HEK293T (cell line): Measurements from ENCODE around the gene NGB.

Experiments used
- ARNT ChIP-seq: fragments of 450-650 bp; IDR thresholded peaks from 2 replicates; pipeline ENCODE4 v1.6.1; 2017; ENCODE audit warnings: mild to moderate bottlenecking
- BHLHE40 ChIP-seq: fragments of 450-650 bp; IDR thresholded peaks from 2 replicates; pipeline ENCODE4 v1.6.1; 2016; ENCODE audit warnings: mild to moderate bottlenecking, moderate library complexity, borderline replicate concordance
- ELF4 ChIP-seq: fragments of 450-650 bp; IDR thresholded peaks from 2 replicates; pipeline ENCODE4 v1.6.1; 2017; ENCODE audit warnings: antibody characterized with exemption
- FOXK2 ChIP-seq: fragments of 450-650 bp; IDR thresholded peaks from 2 replicates; pipeline ENCODE4 v1.6.1; 2016; ENCODE audit warnings: mild to moderate bottlenecking
- FOXM1 ChIP-seq: fragments of 450-650 bp; IDR thresholded peaks from 2 replicates; pipeline ENCODE4 v1.6.1; 2017; ENCODE audit warnings: mild to moderate bottlenecking, borderline replicate concordance
- HDGF ChIP-seq: fragments of 450-650 bp; IDR thresholded peaks from 2 replicates; pipeline ENCODE4 v1.6.1; 2017; ENCODE audit warnings: antibody characterized with exemption, borderline replicate concordance
- LEF1 ChIP-seq: fragments of 450-650 bp; IDR thresholded peaks from 2 replicates; pipeline ENCODE4 v1.6.1; 2017; ENCODE audit warnings: mild to moderate bottlenecking, borderline replicate concordance
- NFRKB ChIP-seq: fragments of 450-650 bp; IDR thresholded peaks from 2 replicates; pipeline ENCODE4 v1.6.1; 2016; ENCODE audit warnings: mild to moderate bottlenecking, moderate library complexity
- PKNOX1 ChIP-seq: fragments of 450-650 bp; IDR thresholded peaks from 2 replicates; pipeline ENCODE4 v1.6.1; 2016
- SP1 ChIP-seq: fragments of 450-650 bp; IDR thresholded peaks from 2 replicates; pipeline ENCODE4 v1.6.1; 2017
- SUZ12 ChIP-seq: fragments of 450-650 bp; IDR thresholded peaks from 2 replicates; pipeline ENCODE4 v1.6.1; 2016; ENCODE audit warnings: mild to moderate bottlenecking
- ZNF384 ChIP-seq: fragments of 450-650 bp; IDR thresholded peaks from 2 replicates; pipeline ENCODE4 v1.6.1; 2016

GRCh38 chr14:77217551-77217950 lies 53.5 kb downstream of the NGB start:
- no peak for TF ChIP-seq SP1
- no peak for TF ChIP-seq ELF4
- no peak for TF ChIP-seq NFRKB
- no peak for TF ChIP-seq LEF1
- no peak for TF ChIP-seq ZNF384
- no peak for TF ChIP-seq HDGF
- TF ChIP-seq FOXK2 = no peak
- TF ChIP-seq SUZ12 = no peak
- TF ChIP-seq BHLHE40 = no peak
- TF ChIP-seq FOXM1 = no peak
- no peak for TF ChIP-seq PKNOX1
- no peak for TF ChIP-seq ARNT
